OCI-LY7 (cell line): ENCODE measurements around the gene ABCB11.

Experiments used
- EZH2phosphoT487 ChIP-seq: fragments of 200-600 bp; sonication (generic); IDR thresholded peaks from 2 replicates; pipeline ENCODE4 v1.6.1; 2018; ENCODE audit warnings: low read depth, borderline replicate concordance, mild to moderate bottlenecking, mixed run types, antibody characterized with exemption, low read length, moderate library complexity, mixed read lengths
- TF ChIP-seq, protein P1 (sequence below): fragments of 200-600 bp; sonication (generic); conservative IDR thresholded peaks from 2 replicates; pipeline ENCODE4 v1.5.1; 2014; ENCODE audit warnings: mild to moderate bottlenecking, antibody characterized with exemption, low read length, moderate library complexity, mixed read lengths

DNA sequence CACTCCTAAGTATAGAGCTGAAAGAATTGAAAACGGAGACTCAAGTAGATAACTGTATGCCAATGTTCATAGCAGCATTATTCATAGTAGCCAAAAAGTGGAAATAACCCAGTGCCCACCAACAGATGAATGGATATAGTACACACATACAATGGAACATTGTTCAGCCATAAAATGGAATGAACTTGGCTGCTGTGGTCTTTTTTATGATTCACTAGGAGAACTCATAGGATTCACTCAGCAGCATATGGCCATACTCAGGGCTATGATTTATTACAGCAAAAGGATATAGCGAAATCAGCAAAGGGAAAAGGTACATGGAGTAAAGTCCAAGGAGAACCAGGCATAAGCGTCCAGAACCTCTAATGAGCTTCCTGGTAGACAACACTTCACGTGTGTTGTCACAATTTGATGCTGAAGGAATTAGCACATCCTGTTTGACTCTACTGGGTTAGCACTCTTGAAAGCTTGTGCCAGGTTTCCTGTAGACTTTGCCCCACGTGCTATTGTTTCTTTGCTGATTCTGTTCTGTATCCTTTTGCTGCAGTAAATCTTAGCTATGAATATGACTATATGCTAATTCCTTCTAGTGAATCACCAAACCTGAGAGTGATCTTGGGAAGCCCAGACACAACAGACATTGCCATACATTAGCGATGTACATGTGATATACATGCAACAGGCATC is 156.6 kb downstream of the ABCB11 start:
- TF ChIP-seq, protein P1, sequence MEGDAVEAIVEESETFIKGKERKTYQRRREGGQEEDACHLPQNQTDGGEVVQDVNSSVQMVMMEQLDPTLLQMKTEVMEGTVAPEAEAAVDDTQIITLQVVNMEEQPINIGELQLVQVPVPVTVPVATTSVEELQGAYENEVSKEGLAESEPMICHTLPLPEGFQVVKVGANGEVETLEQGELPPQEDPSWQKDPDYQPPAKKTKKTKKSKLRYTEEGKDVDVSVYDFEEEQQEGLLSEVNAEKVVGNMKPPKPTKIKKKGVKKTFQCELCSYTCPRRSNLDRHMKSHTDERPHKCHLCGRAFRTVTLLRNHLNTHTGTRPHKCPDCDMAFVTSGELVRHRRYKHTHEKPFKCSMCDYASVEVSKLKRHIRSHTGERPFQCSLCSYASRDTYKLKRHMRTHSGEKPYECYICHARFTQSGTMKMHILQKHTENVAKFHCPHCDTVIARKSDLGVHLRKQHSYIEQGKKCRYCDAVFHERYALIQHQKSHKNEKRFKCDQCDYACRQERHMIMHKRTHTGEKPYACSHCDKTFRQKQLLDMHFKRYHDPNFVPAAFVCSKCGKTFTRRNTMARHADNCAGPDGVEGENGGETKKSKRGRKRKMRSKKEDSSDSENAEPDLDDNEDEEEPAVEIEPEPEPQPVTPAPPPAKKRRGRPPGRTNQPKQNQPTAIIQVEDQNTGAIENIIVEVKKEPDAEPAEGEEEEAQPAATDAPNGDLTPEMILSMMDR, result no peak
- no peak for TF ChIP-seq EZH2phosphoT487
